SK-N-SH treated with all-trans-retinoic acid at 6 μM for 48 hours (cell line): Measurements from ENCODE around the gene OR4E1.

Experiments
- ATAC-seq: fragments of 200-7000 bp; cut with Tn5 transposase; 3 replicates; pipeline ENCODE4 v1.9.1; 2020; ENCODE audit warnings: mild to moderate bottlenecking, moderate library complexity
- ARNTL ChIP-seq: fragments of 450-650 bp; formaldehyde crosslinking; IDR thresholded peaks from 2 replicates; pipeline ENCODE4 v1.5.0; 2020; ENCODE audit warnings: low read depth, mild to moderate bottlenecking, moderate library complexity, borderline replicate concordance
- BACH2 ChIP-seq: fragments of 250-450 bp; sonication (Bioruptor Pico); IDR thresholded peaks from 2 replicates; pipeline ENCODE4 v1.9.0; 2021; ENCODE audit warnings: mild to moderate bottlenecking, borderline replicate concordance
- CSDC2 ChIP-seq: fragments of 250-450 bp; sonication (Bioruptor Pico); IDR thresholded peaks from 2 replicates; pipeline ENCODE4 v1.5.0; 2020; ENCODE audit warnings: mild to moderate bottlenecking, moderate library complexity
- GLIS3 ChIP-seq: fragments of 250-450 bp; sonication (Bioruptor Pico); IDR thresholded peaks from 2 replicates; pipeline ENCODE4 v1.5.0; 2020; ENCODE audit warnings: mild to moderate bottlenecking, moderate library complexity
- ISL1 ChIP-seq: fragments of 250-450 bp; sonication (Bioruptor Pico); IDR thresholded peaks from 2 replicates; pipeline ENCODE4 v2.1.2; 2022; ENCODE audit warnings: mild to moderate bottlenecking, moderate library complexity
- OSR1 ChIP-seq: fragments of 250-450 bp; sonication (Bioruptor Pico); IDR thresholded peaks from 2 replicates; pipeline ENCODE4 v1.8.0; 2022; ENCODE audit warnings: moderate library complexity, mild to moderate bottlenecking, inconsistent platforms
- PPARA ChIP-seq: fragments of 250-450 bp; sonication (Bioruptor Pico); IDR thresholded peaks from 2 replicates; pipeline ENCODE4 v1.5.0; 2020; ENCODE audit warnings: mild to moderate bottlenecking, borderline replicate concordance
- RARB ChIP-seq: fragments of 250-450 bp; sonication (Bioruptor Pico); IDR thresholded peaks from 2 replicates; pipeline ENCODE4 v1.8.0; 2021; ENCODE audit warnings: mild to moderate bottlenecking, moderate library complexity
- SNAI2 ChIP-seq: fragments of 250-450 bp; sonication (Bioruptor Pico); IDR thresholded peaks from 2 replicates; pipeline ENCODE4 v1.5.0; 2020; ENCODE audit warnings: mild to moderate bottlenecking, moderate library complexity
- TCF4 ChIP-seq: fragments of 250-450 bp; sonication (Bioruptor Pico); IDR thresholded peaks from 2 replicates; pipeline ENCODE4 v1.8.0; 2021; ENCODE audit warnings: mild to moderate bottlenecking, moderate library complexity, borderline replicate concordance
- TOX ChIP-seq: fragments of 250-450 bp; sonication (Bioruptor Pico); IDR thresholded peaks from 2 replicates; pipeline ENCODE4 v1.8.0; 2021; ENCODE audit warnings: mild to moderate bottlenecking, moderate library complexity, borderline replicate concordance
- ZC3H10 ChIP-seq: fragments of 250-450 bp; sonication (Bioruptor Pico); IDR thresholded peaks from 2 replicates; pipeline ENCODE4 v1.5.1; 2021; ENCODE audit warnings: mild to moderate bottlenecking, moderate library complexity
- ZFP3 ChIP-seq: fragments of 250-450 bp; sonication (Bioruptor Pico); IDR thresholded peaks from 2 replicates; pipeline ENCODE4 v1.5.0; 2020; ENCODE audit warnings: mild to moderate bottlenecking, moderate library complexity
- ZFP30 ChIP-seq: fragments of 450-650 bp; formaldehyde crosslinking; IDR thresholded peaks from 2 replicates; pipeline ENCODE4 v1.5.0; 2022; ENCODE audit warnings: mild to moderate bottlenecking, moderate library complexity
- ZNF565 ChIP-seq: fragments of 450-650 bp; formaldehyde crosslinking; conservative IDR thresholded peaks from 2 replicates; pipeline ENCODE4 v1.5.0; 2020; ENCODE audit warnings: low read depth, mild to moderate bottlenecking, moderate library complexity
- ZNF70 ChIP-seq: fragments of 450-650 bp; formaldehyde crosslinking; IDR thresholded peaks from 2 replicates; pipeline ENCODE4 v1.5.0; 2020; ENCODE audit warnings: mild to moderate bottlenecking, moderate library complexity
- ZNF8 ChIP-seq: fragments of 450-650 bp; formaldehyde crosslinking; IDR thresholded peaks from 2 replicates; pipeline ENCODE4 v1.5.0; 2020; ENCODE audit warnings: mild to moderate bottlenecking, moderate library complexity
- TF ChIP-seq, protein P1 (sequence below): fragments of 250-450 bp; sonication (Bioruptor Pico); IDR thresholded peaks from 2 replicates; pipeline ENCODE4 v1.8.0; 2021; ENCODE audit warnings: low read depth, mild to moderate bottlenecking, moderate library complexity, borderline replicate concordance
- TF ChIP-seq, protein P2 (sequence below): fragments of 250-450 bp; sonication (Bioruptor Pico); IDR thresholded peaks from 2 replicates; pipeline ENCODE4 v1.5.1; 2020; ENCODE audit warnings: low read depth, mild to moderate bottlenecking, moderate library complexity
- TF ChIP-seq, protein P3 (sequence below): fragments of 250-450 bp; sonication (Bioruptor Pico); IDR thresholded peaks from 2 replicates; pipeline ENCODE4 v1.5.1; 2021; ENCODE audit warnings: mild to moderate bottlenecking, moderate library complexity
- TF ChIP-seq, protein P4 (sequence below): fragments of 250-450 bp; sonication (Bioruptor Pico); IDR thresholded peaks from 2 replicates; pipeline ENCODE4 v1.5.0; 2020; ENCODE audit warnings: mild to moderate bottlenecking, moderate library complexity
- TF ChIP-seq, protein P5 (sequence below): fragments of 250-450 bp; sonication (Bioruptor Pico); IDR thresholded peaks from 2 replicates; pipeline ENCODE4 v1.8.0; 2020; ENCODE audit warnings: mild to moderate bottlenecking, moderate library complexity, borderline replicate concordance

Gene OR4E1

DNA sequence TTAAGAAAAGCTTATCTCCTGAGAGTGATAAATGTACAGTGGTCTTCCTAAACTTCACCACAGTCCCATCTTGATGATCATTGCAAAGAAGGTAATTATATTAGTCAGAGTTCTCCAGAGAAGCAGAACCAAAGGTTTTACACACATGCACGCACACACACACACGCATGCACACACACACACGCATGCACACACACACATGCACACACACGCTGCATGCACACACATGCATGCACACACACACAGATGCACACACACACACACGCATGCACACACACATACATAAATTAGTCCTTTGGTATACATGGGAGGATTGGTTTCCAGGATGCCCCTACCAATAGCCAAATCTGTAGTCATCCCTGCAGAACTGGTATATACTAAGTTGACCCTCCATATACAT is 19.4 kb downstream of the OR4E1 start:
- no peak for ATAC-seq
- no peak for TF ChIP-seq OSR1 (CRISPR knock-in tag)
- TF ChIP-seq ZFP30 (CRISPR knock-in tag), result no peak
- TF ChIP-seq, protein P1, sequence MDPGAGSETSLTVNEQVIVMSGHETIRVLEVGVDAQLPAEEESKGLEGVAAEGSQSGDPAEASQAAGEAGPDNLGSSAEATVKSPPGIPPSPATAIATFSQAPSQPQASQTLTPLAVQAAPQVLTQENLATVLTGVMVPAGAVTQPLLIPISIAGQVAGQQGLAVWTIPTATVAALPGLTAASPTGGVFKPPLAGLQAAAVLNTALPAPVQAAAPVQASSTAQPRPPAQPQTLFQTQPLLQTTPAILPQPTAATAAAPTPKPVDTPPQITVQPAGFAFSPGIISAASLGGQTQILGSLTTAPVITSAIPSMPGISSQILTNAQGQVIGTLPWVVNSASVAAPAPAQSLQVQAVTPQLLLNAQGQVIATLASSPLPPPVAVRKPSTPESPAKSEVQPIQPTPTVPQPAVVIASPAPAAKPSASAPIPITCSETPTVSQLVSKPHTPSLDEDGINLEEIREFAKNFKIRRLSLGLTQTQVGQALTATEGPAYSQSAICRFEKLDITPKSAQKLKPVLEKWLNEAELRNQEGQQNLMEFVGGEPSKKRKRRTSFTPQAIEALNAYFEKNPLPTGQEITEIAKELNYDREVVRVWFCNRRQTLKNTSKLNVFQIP, result no peak

DNA sequence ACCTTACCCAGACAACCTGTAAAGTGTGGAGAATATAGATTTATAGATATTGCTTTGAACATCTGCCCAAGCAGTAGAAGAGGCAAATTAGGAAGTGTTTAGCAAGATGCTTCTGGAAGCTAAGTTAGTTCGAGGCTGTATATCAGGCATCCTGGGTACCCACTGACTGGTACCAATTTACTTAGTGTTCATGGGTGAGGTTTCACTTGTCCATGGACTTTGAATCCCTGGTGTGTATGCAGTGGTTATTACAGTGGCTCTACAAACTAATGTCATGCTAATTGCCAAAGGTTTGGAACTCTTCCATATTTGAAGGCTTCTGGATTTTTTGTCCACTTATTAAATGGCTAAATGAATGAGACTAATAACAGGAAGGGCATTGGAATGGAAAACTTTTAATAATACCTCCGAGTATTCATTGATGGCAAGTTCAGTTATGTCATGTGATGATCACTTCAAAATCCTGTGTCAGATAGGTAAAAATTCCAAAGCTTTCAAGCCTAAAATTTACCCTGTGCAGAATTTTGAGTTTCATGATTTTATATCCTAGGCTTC is 20.2 kb downstream of the OR4E1 start, which contains the start of gene OR4E2:
Gene OR4E2, plus strand, starts transcription at position 505 of the 555 bp plus-strand sequence. CDS start 11,248 bp downstream, outside the sequence.
- TF ChIP-seq ZNF70 (CRISPR knock-in tag), result no peak
- no peak for TF ChIP-seq SNAI2 (CRISPR knock-in tag)
- no peak for TF ChIP-seq PPARA (CRISPR knock-in tag)
- no peak for TF ChIP-seq ZFP3
- no peak for TF ChIP-seq BACH2 (CRISPR knock-in tag)
- no peak for TF ChIP-seq ZNF565
- TF ChIP-seq RARB (CRISPR knock-in tag), result no peak
- TF ChIP-seq, protein P2, sequence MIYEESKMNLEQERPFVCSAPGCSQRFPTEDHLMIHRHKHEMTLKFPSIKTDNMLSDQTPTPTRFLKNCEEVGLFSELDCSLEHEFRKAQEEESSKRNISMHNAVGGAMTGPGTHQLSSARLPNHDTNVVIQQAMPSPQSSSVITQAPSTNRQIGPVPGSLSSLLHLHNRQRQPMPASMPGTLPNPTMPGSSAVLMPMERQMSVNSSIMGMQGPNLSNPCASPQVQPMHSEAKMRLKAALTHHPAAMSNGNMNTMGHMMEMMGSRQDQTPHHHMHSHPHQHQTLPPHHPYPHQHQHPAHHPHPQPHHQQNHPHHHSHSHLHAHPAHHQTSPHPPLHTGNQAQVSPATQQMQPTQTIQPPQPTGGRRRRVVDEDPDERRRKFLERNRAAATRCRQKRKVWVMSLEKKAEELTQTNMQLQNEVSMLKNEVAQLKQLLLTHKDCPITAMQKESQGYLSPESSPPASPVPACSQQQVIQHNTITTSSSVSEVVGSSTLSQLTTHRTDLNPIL, result no peak
- TF ChIP-seq ZFP30 (CRISPR knock-in tag), result no peak
- no peak for TF ChIP-seq GLIS3 (CRISPR knock-in tag)
- no peak for TF ChIP-seq OSR1 (CRISPR knock-in tag)
- TF ChIP-seq TCF4 (CRISPR knock-in tag), result no peak
- no peak for ATAC-seq

DNA sequence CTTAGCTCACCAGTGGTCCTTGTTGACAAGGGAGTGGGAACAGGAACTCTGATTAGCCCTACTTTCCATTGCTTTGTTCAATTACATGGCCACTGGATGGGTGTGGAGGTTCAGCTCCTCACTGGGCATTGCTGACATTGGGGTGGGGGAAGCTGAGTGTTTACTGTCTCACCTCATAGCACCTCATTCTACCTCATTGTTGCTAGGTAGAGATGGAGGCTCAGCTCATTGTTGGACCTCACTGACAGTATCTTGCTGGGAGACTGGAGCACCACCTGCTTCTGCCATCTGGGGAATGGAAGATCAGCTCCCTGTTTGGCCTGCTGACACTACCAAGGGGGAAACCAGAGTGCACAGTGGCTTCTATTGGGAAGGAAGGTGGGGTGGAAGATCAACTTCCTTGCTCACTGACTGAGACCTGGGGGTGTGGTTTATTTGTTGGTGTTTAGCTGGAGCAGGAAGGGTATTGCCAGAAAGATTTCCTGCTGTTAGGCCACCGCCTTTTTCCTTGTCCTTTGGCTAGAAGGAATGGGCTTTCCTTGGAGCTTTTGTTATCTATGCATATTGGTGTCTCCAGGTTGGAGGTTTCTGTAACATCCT is 21.3 kb downstream of the OR4E1 start:
- ATAC-seq, result no peak
- TF ChIP-seq TOX (CRISPR knock-in tag) (no peak), ZNF70 (CRISPR knock-in tag) (no peak), ZC3H10 (no peak), SNAI2 (CRISPR knock-in tag) (no peak), BACH2 (CRISPR knock-in tag) (no peak), GLIS3 (CRISPR knock-in tag) (no peak), OSR1 (CRISPR knock-in tag) (no peak), ARNTL (CRISPR knock-in tag) (no peak), ZNF8 (no peak), ISL1 (no peak), CSDC2 (CRISPR knock-in tag) (no peak), ZFP3 (no peak), ZNF565 (no peak), RARB (CRISPR knock-in tag) (no peak), PPARA (CRISPR knock-in tag) (no peak)
- TF ChIP-seq, protein P3, sequence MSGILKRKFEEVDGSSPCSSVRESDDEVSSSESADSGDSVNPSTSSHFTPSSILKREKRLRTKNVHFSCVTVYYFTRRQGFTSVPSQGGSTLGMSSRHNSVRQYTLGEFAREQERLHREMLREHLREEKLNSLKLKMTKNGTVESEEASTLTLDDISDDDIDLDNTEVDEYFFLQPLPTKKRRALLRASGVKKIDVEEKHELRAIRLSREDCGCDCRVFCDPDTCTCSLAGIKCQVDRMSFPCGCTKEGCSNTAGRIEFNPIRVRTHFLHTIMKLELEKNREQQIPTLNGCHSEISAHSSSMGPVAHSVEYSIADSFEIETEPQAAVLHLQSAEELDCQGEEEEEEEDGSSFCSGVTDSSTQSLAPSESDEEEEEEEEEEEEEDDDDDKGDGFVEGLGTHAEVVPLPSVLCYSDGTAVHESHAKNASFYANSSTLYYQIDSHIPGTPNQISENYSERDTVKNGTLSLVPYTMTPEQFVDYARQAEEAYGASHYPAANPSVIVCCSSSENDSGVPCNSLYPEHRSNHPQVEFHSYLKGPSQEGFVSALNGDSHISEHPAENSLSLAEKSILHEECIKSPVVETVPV (CRISPR knock-in tag), result no peak
- TF ChIP-seq, protein P2, result no peak
- TF ChIP-seq, protein P4, sequence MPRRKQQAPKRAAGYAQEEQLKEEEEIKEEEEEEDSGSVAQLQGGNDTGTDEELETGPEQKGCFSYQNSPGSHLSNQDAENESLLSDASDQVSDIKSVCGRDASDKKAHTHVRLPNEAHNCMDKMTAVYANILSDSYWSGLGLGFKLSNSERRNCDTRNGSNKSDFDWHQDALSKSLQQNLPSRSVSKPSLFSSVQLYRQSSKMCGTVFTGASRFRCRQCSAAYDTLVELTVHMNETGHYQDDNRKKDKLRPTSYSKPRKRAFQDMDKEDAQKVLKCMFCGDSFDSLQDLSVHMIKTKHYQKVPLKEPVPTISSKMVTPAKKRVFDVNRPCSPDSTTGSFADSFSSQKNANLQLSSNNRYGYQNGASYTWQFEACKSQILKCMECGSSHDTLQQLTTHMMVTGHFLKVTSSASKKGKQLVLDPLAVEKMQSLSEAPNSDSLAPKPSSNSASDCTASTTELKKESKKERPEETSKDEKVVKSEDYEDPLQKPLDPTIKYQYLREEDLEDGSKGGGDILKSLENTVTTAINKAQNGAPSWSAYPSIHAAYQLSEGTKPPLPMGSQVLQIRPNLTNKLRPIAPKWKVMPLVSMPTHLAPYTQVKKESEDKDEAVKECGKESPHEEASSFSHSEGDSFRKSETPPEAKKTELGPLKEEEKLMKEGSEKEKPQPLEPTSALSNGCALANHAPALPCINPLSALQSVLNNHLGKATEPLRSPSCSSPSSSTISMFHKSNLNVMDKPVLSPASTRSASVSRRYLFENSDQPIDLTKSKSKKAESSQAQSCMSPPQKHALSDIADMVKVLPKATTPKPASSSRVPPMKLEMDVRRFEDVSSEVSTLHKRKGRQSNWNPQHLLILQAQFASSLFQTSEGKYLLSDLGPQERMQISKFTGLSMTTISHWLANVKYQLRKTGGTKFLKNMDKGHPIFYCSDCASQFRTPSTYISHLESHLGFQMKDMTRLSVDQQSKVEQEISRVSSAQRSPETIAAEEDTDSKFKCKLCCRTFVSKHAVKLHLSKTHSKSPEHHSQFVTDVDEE (CRISPR knock-in tag), result no peak
- TF ChIP-seq, protein P5, sequence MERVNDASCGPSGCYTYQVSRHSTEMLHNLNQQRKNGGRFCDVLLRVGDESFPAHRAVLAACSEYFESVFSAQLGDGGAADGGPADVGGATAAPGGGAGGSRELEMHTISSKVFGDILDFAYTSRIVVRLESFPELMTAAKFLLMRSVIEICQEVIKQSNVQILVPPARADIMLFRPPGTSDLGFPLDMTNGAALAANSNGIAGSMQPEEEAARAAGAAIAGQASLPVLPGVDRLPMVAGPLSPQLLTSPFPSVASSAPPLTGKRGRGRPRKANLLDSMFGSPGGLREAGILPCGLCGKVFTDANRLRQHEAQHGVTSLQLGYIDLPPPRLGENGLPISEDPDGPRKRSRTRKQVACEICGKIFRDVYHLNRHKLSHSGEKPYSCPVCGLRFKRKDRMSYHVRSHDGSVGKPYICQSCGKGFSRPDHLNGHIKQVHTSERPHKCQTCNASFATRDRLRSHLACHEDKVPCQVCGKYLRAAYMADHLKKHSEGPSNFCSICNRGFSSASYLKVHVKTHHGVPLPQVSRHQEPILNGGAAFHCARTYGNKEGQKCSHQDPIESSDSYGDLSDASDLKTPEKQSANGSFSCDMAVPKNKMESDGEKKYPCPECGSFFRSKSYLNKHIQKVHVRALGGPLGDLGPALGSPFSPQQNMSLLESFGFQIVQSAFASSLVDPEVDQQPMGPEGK (CRISPR knock-in tag), result no peak
- TF ChIP-seq, protein P1, result no peak
- TF ChIP-seq, all 23 proteins: peak for 0
